Measurements from ENCODE around the gene EBPL.
A peak's percentile ranks its signal among the peaks of the same experiment; 100 is the strongest.

EBPL gene

DNA sequence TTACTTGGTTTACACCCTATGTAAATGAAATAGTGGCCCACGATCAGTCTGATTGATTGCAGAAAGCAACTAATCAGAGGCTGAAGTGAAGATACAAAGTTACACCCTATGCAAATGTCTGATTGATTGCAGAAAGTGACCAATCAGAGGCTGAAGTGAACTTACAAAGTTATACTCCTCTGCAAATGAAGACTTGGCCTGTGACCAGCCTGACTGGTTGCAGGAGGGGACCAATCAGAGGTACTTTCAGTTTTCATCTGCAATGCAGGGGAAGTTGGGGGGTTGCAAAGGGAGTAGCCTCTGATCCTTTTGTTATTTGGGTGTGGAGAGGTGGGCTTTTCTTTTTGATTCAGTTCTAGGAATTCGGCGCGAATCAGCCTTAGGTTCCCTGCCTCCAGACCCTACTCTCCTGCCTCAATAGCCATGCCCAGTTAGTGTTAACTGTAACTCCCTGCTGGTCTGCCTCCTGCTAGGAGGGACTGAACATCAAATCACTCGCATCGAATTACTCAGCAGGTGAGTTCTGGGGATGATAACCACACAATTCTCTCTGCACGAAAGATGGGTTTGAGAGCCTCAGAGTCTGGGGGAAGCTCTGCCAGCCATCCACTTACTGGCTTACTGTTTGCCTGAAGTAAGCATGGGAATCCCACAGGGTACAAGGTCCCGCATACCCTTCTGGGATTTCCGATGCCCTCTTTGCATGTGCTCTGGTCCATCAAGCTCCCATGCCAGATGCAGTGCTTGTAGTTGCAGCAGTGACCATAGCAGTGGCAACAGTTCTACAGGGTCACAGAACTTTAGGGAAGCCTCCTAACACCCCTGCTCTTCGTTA is 55.5 kb downstream of the EBPL start:
- no peak overlapping the region for H2AFZ ChIP-seq (ENCODE audit: low read depth, low read length)
- no peak overlapping the region for H3K27ac ChIP-seq (ENCODE audit: low read length, poor library complexity, severe bottlenecking)
- no peaks in the 10 kb centered on the region for H3K4me1 ChIP-seq (ENCODE audit: control insufficient read depth, insufficient read depth, low read depth, low read length)
- no peak overlapping the region for H2BK12ac ChIP-seq (ENCODE audit: low read length in 2 of 2)
- H3K9me3 ChIP-seq (ENCODE audit: control insufficient read depth, low read length), result no peaks in the 10 kb centered on the region
- H2BK120ac ChIP-seq (ENCODE audit: low read depth, low read length), result no peak overlapping the region
- no peak overlapping the region for H2BK5ac ChIP-seq (ENCODE audit: low read depth, low read length, poor library complexity, severe bottlenecking)
- no peak overlapping the region for H3K18ac ChIP-seq (ENCODE audit: low read depth in 1 of 2, low read length in 2 of 2)
- H3K4me2 ChIP-seq (ENCODE audit: low read length, poor library complexity, severe bottlenecking), result no peak overlapping the region
- no peak overlapping the region for H3K4ac ChIP-seq (ENCODE audit: low read depth in 1 of 2, low read length in 2 of 2)
- no peak overlapping the region for H3K23ac ChIP-seq (ENCODE audit: low read length in 2 of 2)
- WGBS, result 64% methylated on average over 10 of the region's 10 CpGs
- H3K14ac ChIP-seq (ENCODE audit: low read length in 2 of 2), result no peak overlapping the region
- H2BK15ac ChIP-seq (ENCODE audit: low read depth, poor library complexity, severe bottlenecking), result no peak overlapping the region
- H3K27me3 ChIP-seq (ENCODE audit: control insufficient read depth in 1 of 2, insufficient read depth in 1 of 2, low read length in 2 of 2), result no peaks in the 10 kb centered on the region
- H4K91ac ChIP-seq (ENCODE audit: low read length), result no peak overlapping the region
- H3K36me3 ChIP-seq (ENCODE audit: control insufficient read depth in 1 of 2, insufficient read depth in 2 of 2, low read depth in 1 of 2, low read length in 2 of 2), result no peaks in the 10 kb centered on the region
- peak overlapping the region in 1 of 2 experiments; percentile 61 for H3K4me3 ChIP-seq (ENCODE audit: insufficient read depth in 1 of 2, low read depth in 1 of 2, low read length in 2 of 2)
- H4K8ac ChIP-seq (ENCODE audit: low read length), result peak overlapping the region; percentile 52
- no peak overlapping the region for H3K9ac ChIP-seq (ENCODE audit: low read length)
- H2AK5ac ChIP-seq (ENCODE audit: low read length, severe bottlenecking), result no peak overlapping the region
- peak; percentile 47 for DNase-seq
- no peaks in the 10 kb centered on the region for H3K79me1 ChIP-seq (replicated peaks; ENCODE audit: low read length, poor library complexity, severe bottlenecking)

GRCh38 chr13:49633710-49634109 is 57.6 kb downstream of the EBPL start:
- Histone ChIP-seq H4K91ac (ENCODE audit: low read length) (no peak overlapping the region), H2BK5ac (ENCODE audit: low read depth, low read length, poor library complexity, severe bottlenecking) (no peak overlapping the region), H2BK12ac (ENCODE audit: low read length in 2 of 2) (no peak overlapping the region), H3K27ac (ENCODE audit: low read length, poor library complexity, severe bottlenecking) (no peak overlapping the region), H3K4me2 (ENCODE audit: low read length, poor library complexity, severe bottlenecking) (no peak overlapping the region), H3K36me3 (ENCODE audit: control insufficient read depth in 1 of 2, insufficient read depth in 2 of 2, low read depth in 1 of 2, low read length in 2 of 2) (no peaks in the 10 kb centered on the region), H3K9me3 (ENCODE audit: control insufficient read depth, low read length) (no peaks in the 10 kb centered on the region), H3K18ac (ENCODE audit: low read depth in 1 of 2, low read length in 2 of 2) (no peak overlapping the region), H3K27me3 (ENCODE audit: control insufficient read depth in 1 of 2, insufficient read depth in 1 of 2, low read length in 2 of 2) (no peaks in the 10 kb centered on the region), H4K8ac (ENCODE audit: low read length) (no peak overlapping the region), H3K4me1 (ENCODE audit: control insufficient read depth, insufficient read depth, low read depth, low read length) (no peaks in the 10 kb centered on the region), H3K23ac (ENCODE audit: low read length in 2 of 2) (no peak overlapping the region), H2AK5ac (ENCODE audit: low read length, severe bottlenecking) (no peak overlapping the region), H3K9ac (ENCODE audit: low read length) (no peak overlapping the region), H3K79me1 (replicated peaks; ENCODE audit: low read length, poor library complexity, severe bottlenecking) (no peaks in the 10 kb centered on the region), H2BK15ac (ENCODE audit: low read depth, poor library complexity, severe bottlenecking) (no peak overlapping the region), H2BK120ac (ENCODE audit: low read depth, low read length) (no peak overlapping the region), H2AFZ (ENCODE audit: low read depth, low read length) (no peak overlapping the region), H3K14ac (ENCODE audit: low read length in 2 of 2) (no peak overlapping the region), H3K4me3 (ENCODE audit: insufficient read depth in 1 of 2, low read depth in 1 of 2, low read length in 2 of 2) (no peak overlapping the region), H3K4ac (ENCODE audit: low read depth in 1 of 2, low read length in 2 of 2) (no peak overlapping the region)
- DNase-seq, result no peak
- 100% methylated on average over 2 of the region's 4 CpGs for WGBS

GRCh38 chr13:49632156-49632555 is 59.1 kb downstream of the EBPL start:
- Histone ChIP-seq H3K79me1 (replicated peaks; ENCODE audit: low read length, poor library complexity, severe bottlenecking) (no peaks in the 10 kb centered on the region), H3K4me3 (ENCODE audit: insufficient read depth in 1 of 2, low read depth in 1 of 2, low read length in 2 of 2) (no peak overlapping the region), H3K9me3 (ENCODE audit: control insufficient read depth, low read length) (no peaks in the 10 kb centered on the region), H4K91ac (ENCODE audit: low read length) (no peak overlapping the region), H2BK15ac (ENCODE audit: low read depth, poor library complexity, severe bottlenecking) (no peak overlapping the region), H3K36me3 (ENCODE audit: control insufficient read depth in 1 of 2, insufficient read depth in 2 of 2, low read depth in 1 of 2, low read length in 2 of 2) (no peaks in the 10 kb centered on the region), H3K14ac (ENCODE audit: low read length in 2 of 2) (no peak overlapping the region), H3K27me3 (ENCODE audit: control insufficient read depth in 1 of 2, insufficient read depth in 1 of 2, low read length in 2 of 2) (no peaks in the 10 kb centered on the region), H2BK120ac (ENCODE audit: low read depth, low read length) (no peak overlapping the region), H2BK5ac (ENCODE audit: low read depth, low read length, poor library complexity, severe bottlenecking) (no peak overlapping the region), H3K27ac (ENCODE audit: low read length, poor library complexity, severe bottlenecking) (no peak overlapping the region), H3K4me1 (ENCODE audit: control insufficient read depth, insufficient read depth, low read depth, low read length) (peaks cover 3% of the 10 kb centered on the region), H2AFZ (ENCODE audit: low read depth, low read length) (no peak overlapping the region), H3K9ac (ENCODE audit: low read length) (no peak overlapping the region), H2AK5ac (ENCODE audit: low read length, severe bottlenecking) (no peak overlapping the region), H3K23ac (ENCODE audit: low read length in 2 of 2) (no peak overlapping the region), H4K8ac (ENCODE audit: low read length) (no peak overlapping the region), H3K18ac (ENCODE audit: low read depth in 1 of 2, low read length in 2 of 2) (no peak overlapping the region), H3K4ac (ENCODE audit: low read depth in 1 of 2, low read length in 2 of 2) (no peak overlapping the region), H2BK12ac (ENCODE audit: low read length in 2 of 2) (no peak overlapping the region), H3K4me2 (ENCODE audit: low read length, poor library complexity, severe bottlenecking) (no peak overlapping the region)
- no peak for DNase-seq
- WGBS, result 94% methylated on average over 4 of the region's 5 CpGs

DNA sequence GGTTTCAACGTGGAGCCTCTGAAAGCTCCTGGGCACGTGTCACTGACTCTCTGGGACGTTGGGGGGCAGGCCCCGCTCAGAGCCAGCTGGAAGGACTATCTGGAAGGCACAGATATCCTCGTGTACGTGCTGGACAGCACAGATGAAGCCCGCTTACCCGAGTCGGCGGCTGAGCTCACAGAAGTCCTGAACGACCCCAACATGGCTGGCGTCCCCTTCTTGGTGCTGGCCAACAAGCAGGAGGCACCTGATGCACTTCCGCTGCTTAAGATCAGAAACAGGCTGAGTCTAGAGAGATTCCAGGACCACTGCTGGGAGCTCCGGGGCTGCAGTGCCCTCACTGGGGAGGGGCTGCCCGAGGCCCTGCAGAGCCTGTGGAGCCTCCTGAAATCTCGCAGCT is 60.7 kb downstream of the EBPL start:
- H2BK120ac ChIP-seq (ENCODE audit: low read depth, low read length), result no peak overlapping the region
- no peak for DNase-seq
- H3K9me3 ChIP-seq (ENCODE audit: control insufficient read depth, low read length), result no peaks in the 10 kb centered on the region
- H3K27ac ChIP-seq (ENCODE audit: low read length, poor library complexity, severe bottlenecking), result no peak overlapping the region
- H4K91ac ChIP-seq (ENCODE audit: low read length), result peak overlapping the region; percentile 14
- no peak overlapping the region for H4K8ac ChIP-seq (ENCODE audit: low read length)
- no peak overlapping the region for H3K14ac ChIP-seq (ENCODE audit: low read length in 2 of 2)
- no peak overlapping the region for H2AK5ac ChIP-seq (ENCODE audit: low read length, severe bottlenecking)
- no peak overlapping the region for H3K4me3 ChIP-seq (ENCODE audit: insufficient read depth in 1 of 2, low read depth in 1 of 2, low read length in 2 of 2)
- peak overlapping the region in 1 of 2 experiments; percentile 25 for H3K18ac ChIP-seq (ENCODE audit: low read depth in 1 of 2, low read length in 2 of 2)
- no peak overlapping the region for H3K23ac ChIP-seq (ENCODE audit: low read length in 2 of 2)
- H3K9ac ChIP-seq (ENCODE audit: low read length), result no peak overlapping the region
- no peak overlapping the region for H2BK15ac ChIP-seq (ENCODE audit: low read depth, poor library complexity, severe bottlenecking)
- H3K36me3 ChIP-seq (ENCODE audit: control insufficient read depth in 1 of 2, insufficient read depth in 2 of 2, low read depth in 1 of 2, low read length in 2 of 2), result no peaks in the 10 kb centered on the region
- H2BK12ac ChIP-seq (ENCODE audit: low read length in 2 of 2), result peak overlapping the region in 1 of 2 experiments; percentile 8
- H2AFZ ChIP-seq (ENCODE audit: low read depth, low read length), result no peak overlapping the region
- H3K4me1 ChIP-seq (ENCODE audit: control insufficient read depth, insufficient read depth, low read depth, low read length), result peaks cover 7% of the 10 kb centered on the region
- H3K4ac ChIP-seq (ENCODE audit: low read depth in 1 of 2, low read length in 2 of 2), result no peak overlapping the region
- H3K4me2 ChIP-seq (ENCODE audit: low read length, poor library complexity, severe bottlenecking), result no peak overlapping the region
- 89% methylated on average over 16 of the region's 16 CpGs for WGBS
- no peaks in the 10 kb centered on the region for H3K79me1 ChIP-seq (replicated peaks; ENCODE audit: low read length, poor library complexity, severe bottlenecking)
- no peaks in the 10 kb centered on the region for H3K27me3 ChIP-seq (ENCODE audit: control insufficient read depth in 1 of 2, insufficient read depth in 1 of 2, low read length in 2 of 2)
- no peak overlapping the region for H2BK5ac ChIP-seq (ENCODE audit: low read depth, low read length, poor library complexity, severe bottlenecking)
